Peyer's patch (tissue), 4 donors: Measurements from ENCODE around the gene TNIK. TPM values are rescaled to one million over a fixed set of nuclear protein-coding genes. Genes with fewer than 3 reads are reported as not detected.

Experiments used
- DNase-seq, 3 donors: peaks; one replicate each; pipeline ENCODE4 v3.0.0-alpha.2; 2017 to 2019
- H3K27ac ChIP-seq, 4 donors: fragments of 200-600 bp; sonication (generic); one replicate each; pipeline ENCODE4 v1.5.1; 2016 to 2019
- H3K27me3 ChIP-seq, 2 donors: fragments of 200-600 bp; sonication (generic); one replicate each; pipeline ENCODE4 v1.5.1; 2019
- H3K36me3 ChIP-seq, 3 donors: fragments of 200-600 bp; sonication (generic); one replicate each; pipeline ENCODE4 v1.5.1; 2016 to 2019
- H3K4me1 ChIP-seq, 4 donors: fragments of 200-600 bp; sonication (generic); one replicate each; pipeline ENCODE4 v1.5.1; 2016 to 2019
- H3K4me3 ChIP-seq, 4 donors: fragments of 200-600 bp; sonication (generic); 1 replicate in 3 of 4; 2 replicates in 1 of 4; pipeline ENCODE4 v1.5.1; 2016 to 2019; ENCODE audit warnings: mild to moderate bottlenecking in 1 of 4
- H3K9me3 ChIP-seq, 4 donors: fragments of 200-600 bp; sonication (generic); one replicate each; pipeline ENCODE4 v1.5.1; 2016 to 2019; ENCODE audit warnings: mild to moderate bottlenecking in 1 of 4
- CTCF ChIP-seq, 6 experiments: fragments of 450-650 bp in 4 of 6; fragments of 200-600 bp in 2 of 6; sonication (generic) in 1 of 6; IDR thresholded peaks; one replicate each; pipeline ENCODE4 v1.5.1; 2017 to 2019; ENCODE audit warnings: antibody characterized with exemption in 6 of 6, mild to moderate bottlenecking in 3 of 6, moderate library complexity in 1 of 6
- POLR2A ChIP-seq, 2 donors: fragments of 450-650 bp; IDR thresholded peaks; one replicate each; pipeline ENCODE4 v1.5.1; 2017; ENCODE audit warnings: antibody characterized with exemption in 2 of 2, mild to moderate bottlenecking in 2 of 2, moderate library complexity in 2 of 2
- total RNA-seq, 4 donors: library from RNA; depleted of rRNA; stranded (reverse); fragments of >200 nt; gene quantifications; one replicate each; pipeline ENCODE4 v1.1.0, GENCODE V29; 2016

TNIK gene
- total RNA-seq, 4 donors from 2014 or later, result 37.1 to 84.8 (median 74.4) TPM

GRCh38 chr3:171443211-171443957 is 16.8 kb downstream of the TNIK start:
- Histone ChIP-seq H3K36me3 (no peaks in the 10 kb centered on the region), H3K4me3 (no peak overlapping the region), H3K9me3 (no peaks in the 10 kb centered on the region), H3K27ac (no peak overlapping the region), H3K27me3 (no peaks in the 10 kb centered on the region), H3K4me1 (peaks cover 0 to 11% (median 0%) of the 10 kb centered on the region in 4 donors)
- TF ChIP-seq POLR2A (IDR thresholded peaks at IDR 0.05) (no peak), CTCF (IDR thresholded peaks at IDR 0.05) (no peak)
- DNase-seq, result no peak

- no peaks in the 10 kb centered on the region for H3K9me3 ChIP-seq
- TF ChIP-seq CTCF (IDR thresholded peaks at IDR 0.05), result no peak
- no peak for TF ChIP-seq POLR2A (IDR thresholded peaks at IDR 0.05)
- no peaks in the 10 kb centered on the region for H3K36me3 ChIP-seq
- H3K27ac ChIP-seq, result no peak overlapping the region
- no peak for DNase-seq
- H3K27me3 ChIP-seq, result no peaks in the 10 kb centered on the region
- H3K4me1 ChIP-seq, result peaks cover 0 to 5% (median 0%) of the 10 kb centered on the region in 4 donors
- no peak overlapping the region for H3K4me3 ChIP-seq
These were observed 18.0 kb downstream of the TNIK start for GRCh38 chr3:171442184-171442583.

- TF ChIP-seq POLR2A (IDR thresholded peaks at IDR 0.05) (no peak), CTCF (IDR thresholded peaks at IDR 0.05) (no peak)
- Histone ChIP-seq H3K27ac (no peak overlapping the region), H3K4me1 (no peaks in the 10 kb centered on the region), H3K27me3 (no peaks in the 10 kb centered on the region), H3K4me3 (no peak overlapping the region), H3K9me3 (no peaks in the 10 kb centered on the region), H3K36me3 (no peaks in the 10 kb centered on the region)
- DNase-seq, result no peak
These were observed 18.8 kb downstream of the TNIK start for GRCh38 chr3:171441381-171441780.

GRCh38 chr3:171439996-171440395 is 20.2 kb downstream of the TNIK start:
- no peak overlapping the region for H3K4me3 ChIP-seq
- H3K27me3 ChIP-seq, result no peaks in the 10 kb centered on the region
- no peaks in the 10 kb centered on the region for H3K9me3 ChIP-seq

GRCh38 chr3:171437115-171437756 is 23.0 kb downstream of the TNIK start:
- no peak overlapping the region for H3K27ac ChIP-seq
- no peaks in the 10 kb centered on the region for H3K4me1 ChIP-seq
- H3K36me3 ChIP-seq, result no peaks in the 10 kb centered on the region
- TF ChIP-seq POLR2A (IDR thresholded peaks at IDR 0.05) (no peak), CTCF (IDR thresholded peaks at IDR 0.05) (no peak)
- no peaks in the 10 kb centered on the region for H3K27me3 ChIP-seq
- no peak for DNase-seq
- no peaks in the 10 kb centered on the region for H3K9me3 ChIP-seq
- H3K4me3 ChIP-seq, result no peak overlapping the region

More at GRCh38 chr3:171439996-171440395, 20.2 kb downstream of the TNIK start:
- TF ChIP-seq POLR2A (IDR thresholded peaks at IDR 0.05) (no peak), CTCF (IDR thresholded peaks at IDR 0.05) (no peak)
- H3K36me3 ChIP-seq, result no peaks in the 10 kb centered on the region
- no peak for DNase-seq
- no peak overlapping the region for H3K27ac ChIP-seq
- no peaks in the 10 kb centered on the region for H3K4me1 ChIP-seq
